HCT116 (cell line): Measurements from ENCODE around the gene FASN.

Experiments used
- JUND ChIP-seq: IDR thresholded peaks from 2 replicates; pipeline ENCODE4 v1.6.1; 2012
- POLR2A ChIP-seq: IDR thresholded peaks from 2 replicates; pipeline ENCODE4 v1.7.0; 2011; ENCODE audit warnings: borderline replicate concordance; ENCODE audit not compliant: insufficient read depth, insufficient read length; ENCODE audit errors: extremely low read depth
- RAD21 ChIP-seq: IDR thresholded peaks from 2 replicates; pipeline ENCODE4 v1.6.1; 2012; ENCODE audit warnings: low read depth, mild to moderate bottlenecking
- TF ChIP-seq, protein P1 (sequence below), 3 experiments: fragments of 200-600 bp in 1 of 3; sonication (generic) in 1 of 3; IDR thresholded peaks in 2 of 3; conservative IDR thresholded peaks in 1 of 3; 2 replicates each; pipeline ENCODE4 v1.5.1; 2012 to 2017; ENCODE audit warnings: low read depth in 2 of 3, low read length in 2 of 3, antibody characterized with exemption in 1 of 3, borderline replicate concordance in 1 of 3, control low read depth in 1 of 3, mild to moderate bottlenecking in 1 of 3, mixed read lengths in 1 of 3, mixed run types in 1 of 3, moderate library complexity in 1 of 3; ENCODE audit not compliant: insufficient read depth in 1 of 3

DNA sequence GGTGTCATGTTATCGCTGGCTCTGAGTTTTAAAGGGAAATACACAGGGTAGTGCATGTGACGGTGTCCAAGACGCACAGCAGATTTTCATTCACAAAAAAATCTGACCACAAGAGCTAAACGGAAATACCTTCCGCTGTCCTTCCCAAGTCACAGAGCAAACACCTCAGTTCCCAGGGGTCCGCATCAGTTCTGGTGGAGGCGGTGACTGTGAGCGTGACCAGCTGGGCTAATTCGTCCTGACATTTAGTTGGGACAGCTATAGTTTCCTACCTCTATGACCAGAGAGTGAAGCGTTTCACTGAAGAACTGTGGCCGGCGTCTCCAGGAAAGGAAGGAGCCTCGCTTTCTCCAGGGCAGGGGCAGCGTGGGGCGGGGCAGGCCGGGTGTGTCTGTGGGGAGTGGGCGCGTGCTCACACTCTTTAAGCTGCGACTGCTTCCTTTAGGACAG is 10.5 kb upstream of the FASN start:
- TF ChIP-seq JUND, result no peak
- TF ChIP-seq POLR2A, result no peak
- TF ChIP-seq, protein P1, sequence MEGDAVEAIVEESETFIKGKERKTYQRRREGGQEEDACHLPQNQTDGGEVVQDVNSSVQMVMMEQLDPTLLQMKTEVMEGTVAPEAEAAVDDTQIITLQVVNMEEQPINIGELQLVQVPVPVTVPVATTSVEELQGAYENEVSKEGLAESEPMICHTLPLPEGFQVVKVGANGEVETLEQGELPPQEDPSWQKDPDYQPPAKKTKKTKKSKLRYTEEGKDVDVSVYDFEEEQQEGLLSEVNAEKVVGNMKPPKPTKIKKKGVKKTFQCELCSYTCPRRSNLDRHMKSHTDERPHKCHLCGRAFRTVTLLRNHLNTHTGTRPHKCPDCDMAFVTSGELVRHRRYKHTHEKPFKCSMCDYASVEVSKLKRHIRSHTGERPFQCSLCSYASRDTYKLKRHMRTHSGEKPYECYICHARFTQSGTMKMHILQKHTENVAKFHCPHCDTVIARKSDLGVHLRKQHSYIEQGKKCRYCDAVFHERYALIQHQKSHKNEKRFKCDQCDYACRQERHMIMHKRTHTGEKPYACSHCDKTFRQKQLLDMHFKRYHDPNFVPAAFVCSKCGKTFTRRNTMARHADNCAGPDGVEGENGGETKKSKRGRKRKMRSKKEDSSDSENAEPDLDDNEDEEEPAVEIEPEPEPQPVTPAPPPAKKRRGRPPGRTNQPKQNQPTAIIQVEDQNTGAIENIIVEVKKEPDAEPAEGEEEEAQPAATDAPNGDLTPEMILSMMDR (IDR thresholded peaks at IDR 0.05 in 2 of 3, conservative IDR thresholded peaks at IDR 0.05 in 1 of 3; ENCODE audit: borderline replicate concordance in 1 of 3, insufficient read depth in 1 of 3, low read depth in 2 of 3, low read length in 2 of 3), result no peak
- TF ChIP-seq RAD21, result no peak
